Right lobe of liver (tissue), 4 donors: ENCODE data around the gene ISCA2.

Experiments
- CTCF ChIP-seq, 4 donors: fragments of 200-600 bp in 3 of 4; fragments of 450-650 bp in 1 of 4; IDR thresholded peaks; one replicate each; pipeline versions ENCODE4 v1.5.1 to v1.8.0; 2016 to 2022; ENCODE audit warnings: antibody characterized with exemption in 4 of 4, mild to moderate bottlenecking in 2 of 4
- POLR2A ChIP-seq: fragments of 450-650 bp; IDR thresholded peaks from one replicate; pipeline ENCODE4 v1.6.1; 2017; ENCODE audit warnings: antibody characterized with exemption, mild to moderate bottlenecking
- donor health status: DM: no; HTN: no; CAD: no.
- donor health status: DM: no; HTN: no; CAD: no.
- donor health status: DM: no; HTN: yes; CAD: no.

GRCh38 chr14:74531006-74531405 is 37.4 kb downstream of the ISCA2 start:
- TF ChIP-seq CTCF (IDR thresholded peaks at IDR 0.05) (no peak), POLR2A (no peak)
